HFF-Myc (cell line): ENCODE results near the gene BICDL1.

Source experiments
- DNase-seq: peaks from one replicate; pipeline ENCODE4 v3.0.0-alpha.2; 2011; ENCODE audit warnings: low read depth; ENCODE audit errors: extremely low read depth
- H3K4me3 ChIP-seq: replicated peaks from 2 replicates; pipeline ENCODE4 v1.5.1; 2011; ENCODE audit warnings: low read depth, mild to moderate bottlenecking, control low read depth, low read length
- CTCF ChIP-seq: IDR thresholded peaks from 2 replicates; pipeline ENCODE4 v1.5.1; 2012; ENCODE audit warnings: mild to moderate bottlenecking, low read depth, low read length, control low read depth; ENCODE audit errors: missing control alignments

The BICDL1 gene

GRCh38 chr12:120067901-120068300 lies 78.9 kb downstream of the BICDL1 start:
- TF ChIP-seq CTCF = no peak
- no peak overlapping the region for H3K4me3 ChIP-seq
- no peak for DNase-seq

GRCh38 chr12:120069278-120069677 lies 80.2 kb downstream of the BICDL1 start:
- DNase-seq = no peak
- no peak for TF ChIP-seq CTCF
- no peak overlapping the region for H3K4me3 ChIP-seq

- no peak overlapping the region for H3K4me3 ChIP-seq
- no peak for DNase-seq
- no peak for TF ChIP-seq CTCF
Measured at GRCh38 chr12:120071493-120072020, 82.5 kb downstream of the BICDL1 start.

GRCh38 chr12:120072472-120073249 lies 83.6 kb downstream of the BICDL1 start:
- DNase-seq = no peak
- no peak for TF ChIP-seq CTCF
- no peak overlapping the region for H3K4me3 ChIP-seq

GRCh38 chr12:120075034-120075616 lies 86.1 kb downstream of the BICDL1 start:
- DNase-seq = no peak
- H3K4me3 ChIP-seq = no peak overlapping the region
- no peak for TF ChIP-seq CTCF

- H3K4me3 ChIP-seq = no peak overlapping the region
- no peak for DNase-seq
- TF ChIP-seq CTCF = no peak
Measured at GRCh38 chr12:120076651-120077050, 87.6 kb downstream of the BICDL1 start.
